ENCODE measurements around the gene LCN9.
"Not testable (repeated sequence)": the region's sequence is repeated elsewhere in the genome, so short reads cannot be mapped to it uniquely, and the experiment has no call there.

Gene LCN9

GRCh38 chr9:135620558-135620957 is 42.6 kb upstream of the LCN9 start:
- Histone ChIP-seq H3K4me1 (ENCODE audit: control insufficient read depth, insufficient read depth, low read length) (no peaks in the 10 kb centered on the region), H3K36me3 (ENCODE audit: control insufficient read depth, insufficient read depth, low read length, severe bottlenecking) (no peaks in the 10 kb centered on the region), H3K9me3 (ENCODE audit: control insufficient read depth, low read length) (no peaks in the 10 kb centered on the region), H3K9ac (ENCODE audit: low read length) (no peak overlapping the region), H3K27me3 (replicated peaks; ENCODE audit: control insufficient read depth, insufficient read depth, low read length) (peaks cover 11% of the 10 kb centered on the region), H3K4me3 (ENCODE audit: low read length) (no peak overlapping the region)
- DNase-seq (ENCODE audit: low read depth): no peak

DNA sequence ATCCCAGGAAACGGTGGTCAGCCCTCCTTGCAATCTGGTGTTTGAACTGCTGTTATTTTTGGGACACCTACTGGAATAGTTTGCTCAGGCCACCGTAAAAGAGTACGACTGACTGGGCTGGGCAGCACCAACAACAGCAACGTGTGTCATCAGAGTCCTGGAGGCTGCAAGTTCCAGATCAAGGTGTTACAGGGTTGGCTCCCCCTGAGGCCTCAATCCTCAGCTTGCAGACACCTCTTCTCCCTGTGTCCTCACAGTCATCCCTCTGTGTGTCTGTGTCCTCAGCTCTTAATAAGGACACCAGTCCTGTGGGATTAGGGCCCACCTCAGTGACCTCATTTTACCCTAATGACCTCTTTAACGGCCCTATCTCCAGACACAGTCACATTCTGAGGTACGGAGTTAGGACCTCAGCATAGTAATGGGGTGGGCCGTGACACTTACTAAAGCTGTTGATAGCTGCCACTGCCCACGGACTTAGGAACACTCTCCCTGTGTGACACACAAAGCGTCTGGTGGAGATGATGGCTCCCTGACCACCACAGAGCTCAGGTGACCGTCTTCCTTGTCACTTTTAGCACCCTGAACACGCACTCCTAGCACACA is 40.6 kb upstream of the LCN9 start:
- DNase-seq (ENCODE audit: low read depth): no peak
- Histone ChIP-seq H3K27me3 (replicated peaks; ENCODE audit: control insufficient read depth, insufficient read depth, low read length) (peaks cover 11% of the 10 kb centered on the region), H3K36me3 (ENCODE audit: control insufficient read depth, insufficient read depth, low read length, severe bottlenecking) (no peaks in the 10 kb centered on the region), H3K4me1 (ENCODE audit: control insufficient read depth, insufficient read depth, low read length) (no peaks in the 10 kb centered on the region), H3K4me3 (ENCODE audit: low read length) (no peak overlapping the region), H3K9ac (ENCODE audit: low read length) (no peak overlapping the region), H3K9me3 (ENCODE audit: control insufficient read depth, low read length) (peaks cover 13% of the 10 kb centered on the region)

GRCh38 chr9:135624282-135624681 is 38.8 kb upstream of the LCN9 start:
- Histone ChIP-seq H3K9me3 (ENCODE audit: control insufficient read depth, low read length) (peaks cover 28% of the 10 kb centered on the region), H3K27me3 (replicated peaks; ENCODE audit: control insufficient read depth, insufficient read depth, low read length) (peaks cover 8% of the 10 kb centered on the region), H3K4me3 (ENCODE audit: low read length) (no peak overlapping the region), H3K4me1 (ENCODE audit: control insufficient read depth, insufficient read depth, low read length) (no peaks in the 10 kb centered on the region), H3K36me3 (ENCODE audit: control insufficient read depth, insufficient read depth, low read length, severe bottlenecking) (no peaks in the 10 kb centered on the region), H3K9ac (ENCODE audit: low read length) (no peak overlapping the region)
- no peak for DNase-seq (ENCODE audit: low read depth)

DNA sequence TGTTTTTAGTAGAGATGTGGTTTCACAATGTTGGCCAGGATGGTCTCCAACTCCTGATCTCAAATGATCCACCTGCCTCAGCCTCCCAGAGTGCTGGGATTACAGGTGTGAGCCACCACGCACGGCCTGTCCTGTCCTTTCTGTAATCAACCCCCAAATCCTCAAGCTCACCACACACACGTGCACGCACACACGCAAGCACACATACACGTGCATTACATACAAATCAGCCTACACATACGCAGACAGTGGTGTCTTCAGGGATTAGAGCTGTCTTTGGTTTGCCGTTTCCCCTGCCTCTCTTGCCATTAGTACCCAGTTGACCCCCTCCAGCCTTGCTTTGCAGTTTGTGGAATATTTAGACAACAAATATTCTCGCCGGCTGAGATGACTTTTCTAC is 30.3 kb upstream of the LCN9 start:
- peaks cover 28% of the 10 kb centered on the region for H3K9me3 ChIP-seq (ENCODE audit: control insufficient read depth, low read length)
- peaks cover 7% of the 10 kb centered on the region for H3K27me3 ChIP-seq (replicated peaks; ENCODE audit: control insufficient read depth, insufficient read depth, low read length)
- no peak overlapping the region for H3K4me3 ChIP-seq (ENCODE audit: low read length)
- H3K9ac ChIP-seq (ENCODE audit: low read length): no peak overlapping the region
- H3K36me3 ChIP-seq (ENCODE audit: control insufficient read depth, insufficient read depth, low read length, severe bottlenecking): no peaks in the 10 kb centered on the region
- no peaks in the 10 kb centered on the region for H3K4me1 ChIP-seq (ENCODE audit: control insufficient read depth, insufficient read depth, low read length)
- DNase-seq (ENCODE audit: low read depth): no peak

DNA sequence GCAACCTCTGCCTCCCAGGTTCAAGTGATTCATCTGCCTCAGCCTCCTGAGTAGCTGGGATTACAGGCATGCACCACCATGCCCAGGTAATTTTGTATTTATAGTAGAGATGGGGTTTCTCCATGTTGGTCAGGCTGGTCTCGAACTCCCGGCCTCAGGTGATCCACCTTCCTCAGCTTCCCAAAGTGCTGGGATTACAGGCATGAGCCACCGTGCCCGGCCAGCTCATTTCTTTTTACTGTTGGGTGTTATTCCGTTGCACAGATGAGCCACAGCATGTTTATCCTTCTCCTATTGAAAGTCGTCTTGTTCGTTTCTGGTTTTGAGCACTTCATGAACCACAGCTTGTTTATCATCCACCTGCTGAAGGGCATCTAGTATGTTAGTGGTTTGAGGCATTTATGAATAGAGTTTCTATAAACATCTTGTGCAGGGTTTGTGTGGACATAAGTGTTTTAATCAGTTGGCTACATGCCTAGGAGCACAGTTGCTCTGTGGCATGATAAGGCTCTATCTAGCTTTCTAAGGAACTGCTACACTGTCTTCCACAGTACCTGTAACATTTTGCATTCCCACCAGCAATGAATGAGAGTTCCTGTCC is 26.1 kb upstream of the LCN9 start:
- H3K9me3 ChIP-seq (ENCODE audit: control insufficient read depth, low read length): peaks cover 10% of the 10 kb centered on the region
- H3K4me3 ChIP-seq (ENCODE audit: low read length); H3K4me1 ChIP-seq (ENCODE audit: control insufficient read depth, insufficient read depth, low read length); H3K9ac ChIP-seq (ENCODE audit: low read length); DNase-seq (ENCODE audit: low read depth); H3K36me3 ChIP-seq (ENCODE audit: control insufficient read depth, insufficient read depth, low read length, severe bottlenecking); H3K27me3 ChIP-seq (replicated peaks; ENCODE audit: control insufficient read depth, insufficient read depth, low read length): not testable (repeated sequence)

DNA sequence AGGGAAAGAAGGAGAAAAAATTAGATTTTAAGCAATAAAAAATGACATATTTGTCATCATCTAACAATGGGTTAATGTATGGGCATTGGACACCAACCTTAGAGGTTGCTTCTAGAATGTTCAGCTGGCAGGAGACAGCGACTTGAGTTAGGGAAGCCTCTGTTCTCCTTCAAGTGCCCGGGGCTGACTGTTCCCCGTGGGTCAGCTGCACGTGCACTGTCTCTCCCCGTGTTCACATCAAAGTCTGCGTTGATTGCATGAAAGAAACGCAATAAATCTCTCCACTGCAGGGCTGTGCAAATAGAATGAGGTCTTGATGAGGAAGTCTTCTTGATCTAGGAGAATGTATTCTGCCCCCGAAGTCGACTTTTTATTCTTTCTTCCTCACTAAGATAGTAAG is 23.9 kb upstream of the LCN9 start, which contains the start of gene GLT6D1:
GLT6D1 (minus strand) TSS at position 345 of the 400 bp plus-strand sequence. CDS start 353 bp downstream, outside the sequence.
- Histone ChIP-seq H3K36me3 (ENCODE audit: control insufficient read depth, insufficient read depth, low read length, severe bottlenecking) (no peaks in the 10 kb centered on the region), H3K9ac (ENCODE audit: low read length) (no peak within 1 kb of the TSS), H3K27me3 (replicated peaks; ENCODE audit: control insufficient read depth, insufficient read depth, low read length) (peaks cover 7% of the 10 kb centered on the region), H3K9me3 (ENCODE audit: control insufficient read depth, low read length) (peaks cover 15% of the 10 kb centered on the region), H3K4me3 (ENCODE audit: low read length) (no peak within 1 kb of the TSS), H3K4me1 (ENCODE audit: control insufficient read depth, insufficient read depth, low read length) (no peaks in the 10 kb centered on the region)
- no peak for DNase-seq (ENCODE audit: low read depth)

DNA sequence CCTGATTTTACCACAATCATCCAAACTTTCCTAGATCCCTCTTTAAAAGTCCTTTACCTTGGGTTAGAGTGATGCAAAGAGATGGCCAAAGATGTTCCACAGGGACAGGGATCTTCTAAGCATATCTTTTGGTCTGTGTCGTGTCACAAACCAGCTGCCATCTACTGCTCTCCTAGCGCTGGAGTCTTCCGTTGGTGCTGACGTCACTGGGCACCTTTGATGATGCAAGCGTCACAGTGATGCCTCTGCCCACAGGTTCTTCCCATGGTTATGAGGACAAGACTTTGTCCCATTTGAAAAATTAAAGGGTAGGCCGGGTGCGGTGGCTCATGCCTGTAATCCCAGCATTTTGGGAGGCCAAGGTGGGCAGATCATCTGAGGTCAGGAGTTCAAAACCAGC is 22.1 kb upstream of the LCN9 start:
- Histone ChIP-seq H3K36me3 (ENCODE audit: control insufficient read depth, insufficient read depth, low read length, severe bottlenecking) (no peaks in the 10 kb centered on the region), H3K4me3 (ENCODE audit: low read length) (no peak overlapping the region), H3K9ac (ENCODE audit: low read length) (no peak overlapping the region), H3K4me1 (ENCODE audit: control insufficient read depth, insufficient read depth, low read length) (no peaks in the 10 kb centered on the region), H3K27me3 (replicated peaks; ENCODE audit: control insufficient read depth, insufficient read depth, low read length) (no peaks in the 10 kb centered on the region), H3K9me3 (ENCODE audit: control insufficient read depth, low read length) (peaks cover 23% of the 10 kb centered on the region)
- DNase-seq (ENCODE audit: low read depth): no peak

GRCh38 chr9:135641745-135642144 is 21.4 kb upstream of the LCN9 start:
- Histone ChIP-seq H3K9ac (ENCODE audit: low read length) (no peak overlapping the region), H3K4me1 (ENCODE audit: control insufficient read depth, insufficient read depth, low read length) (no peaks in the 10 kb centered on the region), H3K36me3 (ENCODE audit: control insufficient read depth, insufficient read depth, low read length, severe bottlenecking) (no peaks in the 10 kb centered on the region), H3K4me3 (ENCODE audit: low read length) (no peak overlapping the region), H3K9me3 (ENCODE audit: control insufficient read depth, low read length) (peaks cover 28% of the 10 kb centered on the region), H3K27me3 (replicated peaks; ENCODE audit: control insufficient read depth, insufficient read depth, low read length) (no peaks in the 10 kb centered on the region)
- no peak for DNase-seq (ENCODE audit: low read depth)

GRCh38 chr9:135644631-135645218 is 18.4 kb upstream of the LCN9 start:
- H3K9ac ChIP-seq (ENCODE audit: low read length): no peak overlapping the region
- no peak overlapping the region for H3K4me3 ChIP-seq (ENCODE audit: low read length)
- H3K4me1 ChIP-seq (ENCODE audit: control insufficient read depth, insufficient read depth, low read length): no peaks in the 10 kb centered on the region
- peaks cover 58% of the 10 kb centered on the region for H3K9me3 ChIP-seq (ENCODE audit: control insufficient read depth, low read length)
- no peaks in the 10 kb centered on the region for H3K36me3 ChIP-seq (ENCODE audit: control insufficient read depth, insufficient read depth, low read length, severe bottlenecking)
- no peaks in the 10 kb centered on the region for H3K27me3 ChIP-seq (replicated peaks; ENCODE audit: control insufficient read depth, insufficient read depth, low read length)
- DNase-seq (ENCODE audit: low read depth): no peak

DNA sequence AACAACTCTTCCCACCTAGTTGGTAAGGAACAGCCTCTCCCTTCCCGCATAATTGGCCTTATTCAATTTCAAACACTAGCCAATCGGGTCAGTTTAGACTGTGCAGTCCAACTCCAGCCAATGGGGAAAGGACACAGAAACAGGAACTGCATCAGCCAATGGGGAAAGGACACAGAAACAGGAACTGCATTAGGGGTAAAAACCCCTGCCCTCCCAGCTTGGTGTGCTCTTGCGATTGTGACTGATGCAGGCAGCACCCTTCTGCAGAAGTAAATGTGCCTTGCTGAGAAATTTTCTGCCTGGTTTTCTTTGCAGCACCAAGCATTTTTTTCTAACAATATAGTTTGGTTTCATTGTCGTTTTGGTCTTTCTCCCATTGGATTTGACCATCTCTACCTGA is 15.2 kb upstream of the LCN9 start:
- H3K9me3 ChIP-seq (ENCODE audit: control insufficient read depth, low read length): peaks cover 62% of the 10 kb centered on the region
- H3K9ac ChIP-seq (ENCODE audit: low read length): no peak overlapping the region
- no peaks in the 10 kb centered on the region for H3K4me1 ChIP-seq (ENCODE audit: control insufficient read depth, insufficient read depth, low read length)
- no peak for DNase-seq (ENCODE audit: low read depth)
- H3K36me3 ChIP-seq (ENCODE audit: control insufficient read depth, insufficient read depth, low read length, severe bottlenecking): no peaks in the 10 kb centered on the region
- H3K4me3 ChIP-seq (ENCODE audit: low read length): no peak overlapping the region
- no peaks in the 10 kb centered on the region for H3K27me3 ChIP-seq (replicated peaks; ENCODE audit: control insufficient read depth, insufficient read depth, low read length)

- no peak for DNase-seq (ENCODE audit: low read depth)
- Histone ChIP-seq H3K4me1 (ENCODE audit: control insufficient read depth, insufficient read depth, low read length) (no peaks in the 10 kb centered on the region), H3K36me3 (ENCODE audit: control insufficient read depth, insufficient read depth, low read length, severe bottlenecking) (no peaks in the 10 kb centered on the region), H3K9ac (ENCODE audit: low read length) (no peak overlapping the region), H3K4me3 (ENCODE audit: low read length) (no peak overlapping the region), H3K27me3 (replicated peaks; ENCODE audit: control insufficient read depth, insufficient read depth, low read length) (no peaks in the 10 kb centered on the region), H3K9me3 (ENCODE audit: control insufficient read depth, low read length) (peaks cover 62% of the 10 kb centered on the region)
These were observed 14.4 kb upstream of the LCN9 start for GRCh38 chr9:135648494-135649410.
